ENCODE data around the gene VIPR2.

Gene VIPR2

DNA sequence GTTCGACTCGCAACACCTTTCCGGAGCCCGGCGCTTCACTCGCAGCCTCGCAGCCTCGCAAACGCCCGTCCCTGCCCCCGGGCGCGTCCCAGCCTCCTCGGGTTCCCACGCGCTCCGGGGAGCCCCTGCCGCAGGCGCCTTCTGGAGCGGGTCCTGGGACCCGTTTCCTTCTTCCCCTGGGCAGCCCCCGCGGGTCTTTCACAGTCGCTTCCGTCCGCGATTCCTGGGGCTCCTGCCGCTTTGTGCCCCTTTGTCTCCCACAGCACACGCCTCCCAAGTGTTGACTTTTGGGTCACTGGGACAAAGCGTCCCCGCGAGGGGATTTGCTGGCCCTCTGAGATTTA, 147.6 kb downstream of the VIPR2 start:
- H3K4me2 ChIP-seq (ENCODE audit: insufficient read depth, low read length) = no peak overlapping the region
- TF ChIP-seq EZH2 (IDR thresholded peaks at IDR 0.05; ENCODE audit: borderline replicate concordance, low read depth, low read length, severe bottlenecking) = no peak
- TF ChIP-seq, protein P1, sequence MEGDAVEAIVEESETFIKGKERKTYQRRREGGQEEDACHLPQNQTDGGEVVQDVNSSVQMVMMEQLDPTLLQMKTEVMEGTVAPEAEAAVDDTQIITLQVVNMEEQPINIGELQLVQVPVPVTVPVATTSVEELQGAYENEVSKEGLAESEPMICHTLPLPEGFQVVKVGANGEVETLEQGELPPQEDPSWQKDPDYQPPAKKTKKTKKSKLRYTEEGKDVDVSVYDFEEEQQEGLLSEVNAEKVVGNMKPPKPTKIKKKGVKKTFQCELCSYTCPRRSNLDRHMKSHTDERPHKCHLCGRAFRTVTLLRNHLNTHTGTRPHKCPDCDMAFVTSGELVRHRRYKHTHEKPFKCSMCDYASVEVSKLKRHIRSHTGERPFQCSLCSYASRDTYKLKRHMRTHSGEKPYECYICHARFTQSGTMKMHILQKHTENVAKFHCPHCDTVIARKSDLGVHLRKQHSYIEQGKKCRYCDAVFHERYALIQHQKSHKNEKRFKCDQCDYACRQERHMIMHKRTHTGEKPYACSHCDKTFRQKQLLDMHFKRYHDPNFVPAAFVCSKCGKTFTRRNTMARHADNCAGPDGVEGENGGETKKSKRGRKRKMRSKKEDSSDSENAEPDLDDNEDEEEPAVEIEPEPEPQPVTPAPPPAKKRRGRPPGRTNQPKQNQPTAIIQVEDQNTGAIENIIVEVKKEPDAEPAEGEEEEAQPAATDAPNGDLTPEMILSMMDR (IDR thresholded peaks at IDR 0.05; ENCODE audit: borderline replicate concordance, extremely low read depth, low read length, poor library complexity, severe bottlenecking) = no peak
- H3K36me3 ChIP-seq (ENCODE audit: insufficient read depth, low read length) = no peaks in the 10 kb centered on the region
- no peak overlapping the region for H3K27ac ChIP-seq (ENCODE audit: low read length)
- H3K27me3 ChIP-seq (ENCODE audit: insufficient read depth, low read length, poor library complexity) = no peaks in the 10 kb centered on the region
- H3K9me3 ChIP-seq (ENCODE audit: insufficient read depth, low read length, severe bottlenecking) = no peaks in the 10 kb centered on the region
- ATAC-seq (ENCODE audit: insufficient read depth, low read depth) (no peak), DNase-seq (no peak)
- no peaks in the 10 kb centered on the region for H3K79me2 ChIP-seq (ENCODE audit: insufficient read depth, low read length)
- no peaks in the 10 kb centered on the region for H3K4me1 ChIP-seq (ENCODE audit: insufficient read depth, low read length)
- no peak overlapping the region for H3K4me3 ChIP-seq (ENCODE audit: low read depth in 1 of 2, low read length in 2 of 2)
- H3K9ac ChIP-seq (ENCODE audit: low read depth, low read length) = no peak overlapping the region
- no peak overlapping the region for H2AFZ ChIP-seq (ENCODE audit: low read depth, low read length)
- H4K20me1 ChIP-seq (ENCODE audit: insufficient read depth, low read length) = no peaks in the 10 kb centered on the region

DNA sequence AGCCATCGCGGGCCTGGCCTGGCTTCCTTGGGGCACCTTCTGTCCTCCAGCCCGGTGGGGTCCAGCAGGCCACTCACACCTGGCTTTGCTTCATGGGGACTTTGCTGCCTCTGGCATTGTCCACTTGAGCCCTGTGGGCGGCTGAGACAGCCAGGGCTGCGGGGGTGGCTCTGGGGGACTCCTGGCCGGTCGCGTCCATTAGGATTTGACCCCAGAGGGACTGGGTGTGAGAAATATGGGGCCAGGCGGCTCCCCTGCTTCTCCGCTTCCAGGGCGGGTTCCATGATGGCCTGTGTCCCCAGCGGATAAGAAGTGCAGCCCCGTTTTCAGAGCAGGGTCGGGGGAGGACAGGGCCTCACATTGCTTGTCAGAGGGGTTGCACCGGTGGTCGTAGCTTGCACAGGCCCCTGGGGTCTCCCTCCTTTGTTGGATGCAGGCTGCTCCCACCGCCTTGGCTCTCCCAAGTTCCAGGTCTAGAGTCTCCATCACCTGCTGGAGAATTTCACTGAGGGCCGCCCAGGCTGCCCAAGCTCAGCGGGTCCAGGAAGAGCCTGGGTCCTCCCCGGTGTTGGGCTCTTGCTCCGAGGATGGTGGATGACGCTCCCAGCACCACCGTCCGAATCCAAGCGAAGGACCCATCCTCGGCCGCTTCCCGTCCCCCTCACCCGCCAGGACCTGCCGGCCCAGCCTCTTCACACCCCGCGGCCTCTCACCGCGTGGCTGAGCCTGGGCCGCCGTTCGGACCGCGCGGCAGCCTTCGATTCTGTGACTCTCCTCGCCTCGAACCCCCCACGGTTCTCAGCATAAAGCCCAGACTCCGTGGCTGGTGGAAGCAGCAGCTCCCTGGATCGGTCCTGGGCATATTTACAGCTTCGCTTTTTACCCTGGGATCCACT, 148.2 kb downstream of the VIPR2 start:
- no peaks in the 10 kb centered on the region for H3K27me3 ChIP-seq (ENCODE audit: insufficient read depth, low read length, poor library complexity)

GRCh38 chr7:158995514-158995913, 149.2 kb downstream of the VIPR2 start:
- Histone ChIP-seq H3K4me2 (ENCODE audit: insufficient read depth, low read length) (no peak overlapping the region), H3K9ac (ENCODE audit: low read depth, low read length) (no peak overlapping the region), H4K20me1 (ENCODE audit: insufficient read depth, low read length) (no peaks in the 10 kb centered on the region), H3K36me3 (ENCODE audit: insufficient read depth, low read length) (no peaks in the 10 kb centered on the region), H3K27me3 (ENCODE audit: insufficient read depth, low read length, poor library complexity) (no peaks in the 10 kb centered on the region), H3K4me1 (ENCODE audit: insufficient read depth, low read length) (no peaks in the 10 kb centered on the region), H2AFZ (ENCODE audit: low read depth, low read length) (no peak overlapping the region), H3K4me3 (ENCODE audit: low read depth in 1 of 2, low read length in 2 of 2) (no peak overlapping the region), H3K27ac (ENCODE audit: low read length) (no peak overlapping the region), H3K9me3 (ENCODE audit: insufficient read depth, low read length, severe bottlenecking) (no peaks in the 10 kb centered on the region), H3K79me2 (ENCODE audit: insufficient read depth, low read length) (no peaks in the 10 kb centered on the region)
- TF ChIP-seq, protein P1 (IDR thresholded peaks at IDR 0.05; ENCODE audit: borderline replicate concordance, extremely low read depth, low read length, poor library complexity, severe bottlenecking) = no peak
- no peak for TF ChIP-seq EZH2 (IDR thresholded peaks at IDR 0.05; ENCODE audit: borderline replicate concordance, low read depth, low read length, severe bottlenecking)
- DNase-seq (no peak), ATAC-seq (ENCODE audit: insufficient read depth, low read depth) (no peak)

More for the DNA sequence above, 148.2 kb downstream of the VIPR2 start:
- ATAC-seq (ENCODE audit: insufficient read depth, low read depth) (no peak), DNase-seq (no peak)
- no peak overlapping the region for H3K4me2 ChIP-seq (ENCODE audit: insufficient read depth, low read length)
- H3K9me3 ChIP-seq (ENCODE audit: insufficient read depth, low read length, severe bottlenecking) = no peaks in the 10 kb centered on the region
- H3K4me1 ChIP-seq (ENCODE audit: insufficient read depth, low read length) = no peaks in the 10 kb centered on the region
- no peaks in the 10 kb centered on the region for H4K20me1 ChIP-seq (ENCODE audit: insufficient read depth, low read length)
- H3K36me3 ChIP-seq (ENCODE audit: insufficient read depth, low read length) = no peaks in the 10 kb centered on the region
- H3K27ac ChIP-seq (ENCODE audit: low read length) = no peak overlapping the region
- H2AFZ ChIP-seq (ENCODE audit: low read depth, low read length) = no peak overlapping the region
- no peak overlapping the region for H3K4me3 ChIP-seq (ENCODE audit: low read depth in 1 of 2, low read length in 2 of 2)
- H3K79me2 ChIP-seq (ENCODE audit: insufficient read depth, low read length) = no peaks in the 10 kb centered on the region
- TF ChIP-seq, protein P1 (IDR thresholded peaks at IDR 0.05; ENCODE audit: borderline replicate concordance, extremely low read depth, low read length, poor library complexity, severe bottlenecking) = no peak
- TF ChIP-seq EZH2 (IDR thresholded peaks at IDR 0.05; ENCODE audit: borderline replicate concordance, low read depth, low read length, severe bottlenecking) = no peak
- no peak overlapping the region for H3K9ac ChIP-seq (ENCODE audit: low read depth, low read length)
